H54 (cell line): Measurements from ENCODE around the gene EEF1AKMT4.
A peak's percentile ranks its signal among the peaks of the same experiment; 100 is the strongest.
"Not testable (repeated sequence)": the region's sequence is repeated elsewhere in the genome, so short reads cannot be mapped to it uniquely, and the experiment has no call there.

ENCODE experiments used
- DNase-seq: peaks from one replicate; pipeline ENCODE4 v3.0.0; 2011; ENCODE audit warnings: low spot score, mixed read lengths; ENCODE audit not compliant: insufficient read length
- FAIRE-seq: peaks from 3 replicates; lab custom pipeline; 2011; peaks lifted over from hg19 to GRCh38; lab: Jason Lieb, UNC
- POLR2A ChIP-seq: IDR thresholded peaks from 2 replicates; pipeline ENCODE4 v1.6.1; 2011; ENCODE audit warnings: low read depth, mild to moderate bottlenecking, low read length

The EEF1AKMT4 gene

GRCh38 chr3:184259878-184260723 is 10.6 kb downstream of the EEF1AKMT4 start:
- peak; percentile 53 for DNase-seq
- no peak for TF ChIP-seq POLR2A
- FAIRE-seq, result no peak

GRCh38 chr3:184260724-184261269 is 11.3 kb downstream of the EEF1AKMT4 start:
- no peak for TF ChIP-seq POLR2A
- no peak for FAIRE-seq
- DNase-seq, result peak; percentile 60

GRCh38 chr3:184261270-184261853 is 11.9 kb downstream of the EEF1AKMT4 start, which contains the start of gene CAMK2N2:
CAMK2N2 (minus strand) TSS chr3:184261553; CDS start chr3:184261285, 268 bp downstream.
- DNase-seq, result peak; percentile 100
- 0 out of 2 replicates have a peak, but pooled peaks have one; percentile 16 for TF ChIP-seq POLR2A
- no peak for FAIRE-seq

- FAIRE-seq (peak; percentile 30), DNase-seq (peak; percentile 98)
- TF ChIP-seq POLR2A, result no peak
These were observed 12.6 kb downstream of the EEF1AKMT4 start for GRCh38 chr3:184261854-184262763.

- FAIRE-seq, result no peak
- DNase-seq, result no peak
- no peak for TF ChIP-seq POLR2A
These were observed 13.3 kb downstream of the EEF1AKMT4 start for GRCh38 chr3:184262764-184263179.

GRCh38 chr3:184267249-184267648 is 17.8 kb downstream of the EEF1AKMT4 start:
- DNase-seq, FAIRE-seq: not testable (repeated sequence)

- TF ChIP-seq POLR2A, result no peak
- no peak for FAIRE-seq
- DNase-seq, result no peak
These were observed 22.8 kb downstream of the EEF1AKMT4 start for GRCh38 chr3:184272269-184272668.

GRCh38 chr3:184275381-184275701 is 25.9 kb downstream of the EEF1AKMT4 start:
- no peak for TF ChIP-seq POLR2A
- DNase-seq (no peak), FAIRE-seq (no peak)

GRCh38 chr3:184275961-184276910 is 26.8 kb downstream of the EEF1AKMT4 start, which contains the start of gene ECE2:
ECE2 (plus strand) TSS chr3:184276022; CDS start chr3:184276154, 132 bp downstream.
- no peak for TF ChIP-seq POLR2A
- no peak for DNase-seq
- FAIRE-seq, result no peak

GRCh38 chr3:184277366-184277765 is 27.9 kb downstream of the EEF1AKMT4 start:
- DNase-seq, result no peak
- FAIRE-seq, result no peak
- TF ChIP-seq POLR2A, result no peak

- no peak for TF ChIP-seq POLR2A
- DNase-seq (no peak), FAIRE-seq (no peak)
These were observed 33.5 kb downstream of the EEF1AKMT4 start for GRCh38 chr3:184282941-184283340.

- TF ChIP-seq POLR2A, result no peak
- DNase-seq (no peak), FAIRE-seq (no peak)
These were observed 34.2 kb downstream of the EEF1AKMT4 start for GRCh38 chr3:184283681-184284080.
